Activated gamma-delta T cell treated with Interleukin-2 at 50 U/mL for 16 hours (primary cell): ENCODE data around the gene TVP23C.

ENCODE experiments used
- DNase-seq: peaks from one replicate; pipeline ENCODE4 v3.0.0-alpha.2; 2020

Gene TVP23C

GRCh38 chr17:15494821-15495220 is 68.5 kb downstream of the TVP23C start:
- DNase-seq = no peak

- no peak for DNase-seq
Observed at GRCh38 chr17:15493693-15494035, 69.6 kb downstream of the TVP23C start.

- no peak for DNase-seq
Observed at GRCh38 chr17:15492791-15493692, 70.2 kb downstream of the TVP23C start.

GRCh38 chr17:15492186-15492585 is 71.1 kb downstream of the TVP23C start:
- DNase-seq = no peak

GRCh38 chr17:15490634-15491261 is 72.5 kb downstream of the TVP23C start:
- no peak for DNase-seq

GRCh38 chr17:15488557-15488956 is 74.7 kb downstream of the TVP23C start:
- DNase-seq = no peak

- DNase-seq = no peak
Observed at GRCh38 chr17:15485045-15485444, 78.2 kb downstream of the TVP23C start.

GRCh38 chr17:15483431-15483830 is 79.9 kb downstream of the TVP23C start:
- DNase-seq = no peak

- DNase-seq = no peak
Observed at GRCh38 chr17:15482476-15482875, 80.8 kb downstream of the TVP23C start.

GRCh38 chr17:15481481-15481880 is 81.8 kb downstream of the TVP23C start:
- no peak for DNase-seq

- no peak for DNase-seq
Observed at GRCh38 chr17:15480204-15480603, 83.1 kb downstream of the TVP23C start.

- DNase-seq = no peak
Observed at GRCh38 chr17:15479703-15480102, 83.6 kb downstream of the TVP23C start.

- DNase-seq = no peak
Observed at GRCh38 chr17:15478845-15479244, 84.4 kb downstream of the TVP23C start.

- no peak for DNase-seq
Observed at GRCh38 chr17:15475631-15476354, 87.5 kb downstream of the TVP23C start.

- no peak for DNase-seq
Observed at GRCh38 chr17:15472891-15473290, 90.4 kb downstream of the TVP23C start.

GRCh38 chr17:15470536-15470935 is 92.7 kb downstream of the TVP23C start:
- no peak for DNase-seq

GRCh38 chr17:15469260-15469659 is 94.0 kb downstream of the TVP23C start:
- no peak for DNase-seq

- no peak for DNase-seq
Observed at GRCh38 chr17:15468126-15468525, 95.2 kb downstream of the TVP23C start.

- no peak for DNase-seq
Observed at GRCh38 chr17:15467592-15467991, 95.7 kb downstream of the TVP23C start, which contains the start of gene CDRT4. Gene CDRT4 (minus strand): TSS chr17:15467621. CDS start chr17:15440238, 27,383 bp downstream.

- no peak for DNase-seq
Observed at GRCh38 chr17:15466131-15466530, 97.2 kb downstream of the TVP23C start.

- DNase-seq = no peak
Observed at GRCh38 chr17:15465045-15465701, 98.1 kb downstream of the TVP23C start.

- no peak for DNase-seq
Observed at GRCh38 chr17:15464231-15464985, 98.9 kb downstream of the TVP23C start.
